Thyroid gland (tissue), 4 donors: ENCODE data around the gene SAXO1. TPM values are rescaled to one million over a fixed set of nuclear protein-coding genes. Genes with fewer than 3 reads are reported as not detected.

Experiments used
- DNase-seq, 2 donors: peaks; one replicate each; pipeline ENCODE4 v3.0.0-alpha.2; 2019
- H3K27ac ChIP-seq, 3 donors: fragments of 200-600 bp; sonication (generic); 1 replicate in 2 of 3; 2 replicates in 1 of 3; pipeline ENCODE4 v1.5.1; 2016 to 2019; ENCODE audit warnings: mild to moderate bottlenecking in 1 of 3, moderate library complexity in 1 of 3
- H3K27me3 ChIP-seq: fragments of 200-600 bp; sonication (generic); one replicate; pipeline ENCODE4 v1.5.1; 2019
- H3K36me3 ChIP-seq, 2 donors: fragments of 200-600 bp; sonication (generic); one replicate each; pipeline ENCODE4 v1.5.1; 2016 to 2019
- H3K4me1 ChIP-seq, 2 donors: fragments of 200-600 bp; sonication (generic); one replicate each; pipeline ENCODE4 v1.5.1; 2017 to 2019
- H3K4me3 ChIP-seq, 3 donors: fragments of 200-600 bp; sonication (generic); replicated peaks in 1 of 3; 1 replicate in 2 of 3; 2 replicates in 1 of 3; pipeline ENCODE4 v1.5.1; 2016; ENCODE audit warnings: mild to moderate bottlenecking in 1 of 3
- H3K9me3 ChIP-seq: fragments of 200-600 bp; sonication (generic); one replicate; pipeline ENCODE4 v1.5.1; 2017
- CTCF ChIP-seq, 6 experiments: fragments of 200-600 bp in 3 of 6; fragments of 450-650 bp in 3 of 6; sonication (generic) in 3 of 6; IDR thresholded peaks; one replicate each; pipeline ENCODE4 v1.5.1; 2016 to 2019; ENCODE audit warnings: antibody characterized with exemption in 6 of 6, mild to moderate bottlenecking in 2 of 6, inconsistent platforms in 1 of 6, moderate library complexity in 1 of 6
- POLR2A ChIP-seq, 2 donors: fragments of 450-650 bp; IDR thresholded peaks; one replicate each; pipeline ENCODE4 v1.6.1; 2017; ENCODE audit warnings: antibody characterized with exemption in 2 of 2, mild to moderate bottlenecking in 2 of 2, moderate library complexity in 1 of 2
- WGBS, 2 donors: methylation state at CpG; one replicate each; pipeline ENCODE4 v1.1.5; 2017; 5-methylcytosine and 5-hydroxymethylcytosine counted together
- intact Hi-C: fragments of 100-400 bp; cut with DNase I; formaldehyde crosslinking; loops from one replicate; pipeline ENCODE4 v1.15.1; 2023
- total RNA-seq, 4 donors: library from RNA; depleted of rRNA; stranded (reverse); fragments of >200 nt; gene quantifications; one replicate each; pipeline ENCODE4 v1.2.3, GENCODE V29; 2016

SAXO1 gene
- total RNA-seq, 4 donors from 2014 or later, result 0.54 TPM; not detected in 3

DNA sequence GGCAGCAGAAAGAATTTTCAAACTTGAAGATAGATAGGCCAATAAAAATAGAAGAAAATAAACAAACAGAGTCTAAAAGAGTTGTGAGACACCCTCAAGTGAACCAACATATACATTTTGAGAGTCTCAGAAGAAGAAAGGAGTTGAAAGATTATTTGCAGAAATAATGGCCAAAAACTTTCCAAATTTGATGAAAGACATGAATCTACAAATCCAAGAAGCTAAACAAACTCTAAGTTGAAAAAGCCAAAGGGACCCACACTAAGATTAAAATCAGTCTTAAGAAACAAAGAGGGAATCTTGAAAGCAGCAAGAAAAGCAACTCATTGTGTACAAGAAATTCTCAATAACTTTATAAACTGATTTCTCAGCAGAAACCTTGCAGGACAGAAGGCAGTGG lies 137.0 kb downstream of the SAXO1 start:
- no peak for DNase-seq
- TF ChIP-seq POLR2A (IDR thresholded peaks at IDR 0.05) (no peak), CTCF (IDR thresholded peaks at IDR 0.05) (no peak)
- Histone ChIP-seq H3K4me1 (no peaks in the 10 kb centered on the region), H3K9me3 (no peaks in the 10 kb centered on the region), H3K27ac (no peak overlapping the region), H3K27me3 (no peaks in the 10 kb centered on the region), H3K4me3 (no peak overlapping the region), H3K36me3 (no peaks in the 10 kb centered on the region)
- intact Hi-C loops, result no loop called here

- intact Hi-C loops, result no loop called here
- no peaks in the 10 kb centered on the region for H3K36me3 ChIP-seq
These were observed 139.5 kb downstream of the SAXO1 start for GRCh38 chr9:18893491-18893890.

GRCh38 chr9:18893046-18893445 lies 140.0 kb downstream of the SAXO1 start:
- Histone ChIP-seq H3K27ac (no peak overlapping the region), H3K4me3 (no peak overlapping the region), H3K36me3 (no peaks in the 10 kb centered on the region), H3K4me1 (no peaks in the 10 kb centered on the region), H3K27me3 (no peaks in the 10 kb centered on the region), H3K9me3 (no peaks in the 10 kb centered on the region)
- no peak for TF ChIP-seq POLR2A (IDR thresholded peaks at IDR 0.05)
- TF ChIP-seq CTCF (IDR thresholded peaks at IDR 0.05), result no peak
- WGBS, 2 donors, result 79 to 81% methylated on average over 4 of the region's 4 CpGs
- DNase-seq, result no peak
- intact Hi-C loops, result no loop called here

More at GRCh38 chr9:18893491-18893890, 139.5 kb downstream of the SAXO1 start:
- Histone ChIP-seq H3K4me1 (no peaks in the 10 kb centered on the region), H3K27ac (no peak overlapping the region), H3K9me3 (no peaks in the 10 kb centered on the region), H3K4me3 (no peak overlapping the region), H3K27me3 (no peaks in the 10 kb centered on the region)
- TF ChIP-seq CTCF (IDR thresholded peaks at IDR 0.05), result no peak
- TF ChIP-seq POLR2A (IDR thresholded peaks at IDR 0.05), result no peak
- no peak for DNase-seq
- 39 to 96% methylated on average over 1 of the region's 1 CpG for WGBS, 2 donors

DNA sequence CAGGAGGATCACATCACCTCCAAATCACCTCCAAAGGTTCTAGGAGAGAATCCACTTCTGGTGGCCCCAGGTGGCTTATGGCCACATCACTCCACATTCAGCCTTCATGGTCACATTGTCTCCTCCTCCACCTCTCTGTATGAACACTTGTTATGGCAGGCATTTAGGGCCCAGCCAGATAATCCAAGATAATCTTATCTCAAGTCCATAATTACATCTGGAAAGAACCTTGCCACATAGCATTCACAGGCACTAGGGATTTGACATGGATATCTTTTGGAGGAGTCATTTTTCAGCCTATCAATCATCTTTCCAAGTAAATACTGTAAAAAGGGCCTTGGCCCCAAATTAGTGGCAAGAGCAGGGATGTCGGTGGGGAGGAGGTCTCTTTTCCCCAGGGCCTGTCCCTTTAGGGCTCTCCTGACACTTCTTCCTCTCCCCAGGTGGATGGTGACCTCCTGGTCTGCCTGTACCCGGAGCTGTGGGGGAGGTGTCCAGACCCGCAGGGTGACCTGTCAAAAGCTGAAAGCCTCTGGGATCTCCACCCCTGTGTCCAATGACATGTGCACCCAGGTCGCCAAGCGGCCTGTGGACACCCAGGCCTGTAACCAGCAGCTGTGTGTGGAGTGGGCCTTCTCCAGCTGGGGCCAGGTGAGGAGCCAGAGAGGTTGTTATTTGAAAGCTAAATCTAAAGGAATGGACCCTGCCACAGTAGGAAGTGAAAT lies 140.9 kb downstream of the SAXO1 start:
- intact Hi-C loops, result no loop called here
- Histone ChIP-seq H3K4me1 (no peaks in the 10 kb centered on the region), H3K9me3 (no peaks in the 10 kb centered on the region), H3K36me3 (no peaks in the 10 kb centered on the region), H3K4me3 (no peak overlapping the region), H3K27ac (no peak overlapping the region), H3K27me3 (no peaks in the 10 kb centered on the region)
- 87 to 90% methylated on average over 3 to 5 of the region's 5 CpGs for WGBS, 2 donors
- no peak for DNase-seq
- TF ChIP-seq POLR2A (IDR thresholded peaks at IDR 0.05), result no peak
- no peak for TF ChIP-seq CTCF (IDR thresholded peaks at IDR 0.05)

GRCh38 chr9:18890372-18890771 lies 142.6 kb downstream of the SAXO1 start:
- H3K9me3 ChIP-seq, result no peaks in the 10 kb centered on the region
- no peak overlapping the region for H3K4me3 ChIP-seq
- intact Hi-C loops, result no loop called here
- H3K27ac ChIP-seq, result no peak overlapping the region
- no peaks in the 10 kb centered on the region for H3K27me3 ChIP-seq
- no peak for DNase-seq
- H3K36me3 ChIP-seq, result no peaks in the 10 kb centered on the region
- TF ChIP-seq POLR2A (IDR thresholded peaks at IDR 0.05) (no peak), CTCF (IDR thresholded peaks at IDR 0.05) (no peak)
- WGBS, 2 donors, result 74 to 79% methylated on average over 4 of the region's 4 CpGs
- no peaks in the 10 kb centered on the region for H3K4me1 ChIP-seq
